Prostate gland (tissue), 2 donors: ENCODE results near the gene SHC3. TPM values are rescaled to one million over a fixed set of nuclear protein-coding genes. Genes with fewer than 3 reads are reported as not detected.

Experiments used
- DNase-seq: peaks from one replicate; pipeline ENCODE4 v3.0.0-alpha.2; 2019; ENCODE audit warnings: low spot score
- H3K27ac ChIP-seq, 2 donors: fragments of 200-600 bp; sonication (generic); 2 replicates each; pipeline ENCODE4 v1.5.1; 2017 to 2019
- H3K27me3 ChIP-seq: fragments of 200-600 bp; sonication (generic); replicated peaks from 2 replicates; pipeline ENCODE4 v1.5.1; 2019; ENCODE audit not compliant: insufficient read depth
- H3K36me3 ChIP-seq, 2 donors: fragments of 200-600 bp; sonication (generic); 1 replicate in 1 of 2; 2 replicates in 1 of 2; pipeline versions ENCODE4 v1.5.1 to v1.8.1; 2017 to 2019
- H3K4me1 ChIP-seq: fragments of 200-600 bp; sonication (generic); replicated peaks from 2 replicates; pipeline ENCODE4 v1.5.1; 2019
- H3K4me3 ChIP-seq, 2 donors: fragments of 200-600 bp; sonication (generic); 2 replicates each; pipeline ENCODE4 v1.5.1; 2017 to 2019
- H3K9me3 ChIP-seq: fragments of 200-600 bp; sonication (generic); 2 replicates; pipeline ENCODE4 v1.5.1; 2017
- CTCF ChIP-seq, 4 experiments: fragments of 200-600 bp in 2 of 4; fragments of 450-650 bp in 2 of 4; sonication (generic) in 2 of 4; IDR thresholded peaks; 1 replicate in 3 of 4; 2 replicates in 1 of 4; pipeline ENCODE4 v1.5.1; 2016 to 2019; ENCODE audit warnings: antibody characterized with exemption in 4 of 4, mild to moderate bottlenecking in 2 of 4, moderate library complexity in 2 of 4
- POLR2A ChIP-seq: fragments of 450-650 bp; IDR thresholded peaks from one replicate; pipeline ENCODE4 v1.6.1; 2016; ENCODE audit warnings: antibody characterized with exemption, mild to moderate bottlenecking
- POLR2AphosphoS5 ChIP-seq: sonication (generic); formaldehyde crosslinking; IDR thresholded peaks from one replicate; pipeline ENCODE4 v1.6.1; 2017; ENCODE audit warnings: antibody characterized with exemption
- WGBS: methylation state at CpG from one replicate; pipeline ENCODE4 v1.1.5; 2018; 5-methylcytosine and 5-hydroxymethylcytosine counted together
- intact Hi-C: fragments of 100-400 bp; cut with DNase I; formaldehyde crosslinking; loops from one replicate; pipeline ENCODE4 v1.14.2; 2022
- total RNA-seq, 2 donors: library from RNA; depleted of rRNA; stranded (reverse); fragments of >200 nt; gene quantifications; one replicate each; pipeline ENCODE4 v1.1.0, GENCODE V29; 2016

Gene SHC3
- total RNA-seq, 2 donors from 2014 or later, result 0.34 to 0.59 TPM

GRCh38 chr9:89195131-89195797 lies 16.6 kb upstream of the SHC3 start:
- no peak for DNase-seq
- Histone ChIP-seq H3K4me3 (no peak overlapping the region), H3K36me3 (no peaks in the 10 kb centered on the region), H3K27me3 (no peaks in the 10 kb centered on the region), H3K27ac (no peak overlapping the region), H3K4me1 (no peaks in the 10 kb centered on the region), H3K9me3 (no peaks in the 10 kb centered on the region)
- TF ChIP-seq CTCF (IDR thresholded peaks at IDR 0.05), result no peak
- TF ChIP-seq POLR2AphosphoS5, result no peak
- no peak for TF ChIP-seq POLR2A
- 78% methylated on average over 5 of the region's 5 CpGs for WGBS
- intact Hi-C loops, result no loop called here

DNA sequence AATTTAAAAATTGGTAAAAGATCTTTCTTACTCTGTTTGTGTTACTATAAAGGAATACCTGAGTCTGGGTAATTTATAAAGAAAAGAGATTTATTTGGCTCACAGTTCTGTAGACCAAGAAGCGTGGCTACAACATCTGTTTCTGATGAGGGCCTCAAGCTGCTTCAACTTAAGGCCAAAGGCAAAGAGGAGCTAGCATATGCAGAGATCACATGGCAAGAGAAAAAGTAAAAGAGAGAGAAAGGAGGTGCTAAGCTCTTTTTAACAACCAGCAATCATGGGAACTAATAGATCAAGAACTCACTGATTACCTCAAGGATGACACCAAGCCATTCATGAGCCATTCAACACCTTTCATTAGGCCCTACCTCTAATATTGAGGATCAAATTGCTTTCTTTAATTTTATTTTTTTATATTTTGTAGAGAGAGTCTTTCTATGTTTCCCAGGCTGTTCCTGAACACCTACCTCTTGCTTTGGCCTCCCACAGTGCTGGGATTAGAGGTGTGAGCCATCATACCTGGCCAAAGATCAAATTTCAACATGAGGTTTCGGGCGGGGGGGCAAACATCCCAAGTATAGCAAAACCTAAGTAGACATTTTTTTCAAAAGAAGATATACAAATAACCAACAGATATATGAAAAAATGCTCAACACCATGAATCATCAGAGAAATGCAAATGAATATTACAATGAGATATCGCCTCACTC lies 16.0 kb upstream of the SHC3 start:
- intact Hi-C loops, result no loop called here
- Histone ChIP-seq H3K36me3 (no peaks in the 10 kb centered on the region), H3K27me3 (no peaks in the 10 kb centered on the region), H3K9me3 (no peaks in the 10 kb centered on the region), H3K4me3 (no peak overlapping the region), H3K27ac (no peak overlapping the region), H3K4me1 (no peaks in the 10 kb centered on the region)
- 80% methylated on average over 4 of the region's 4 CpGs for WGBS
- no peak for DNase-seq
- no peak for TF ChIP-seq POLR2AphosphoS5
- TF ChIP-seq POLR2A, result no peak
- no peak for TF ChIP-seq CTCF (IDR thresholded peaks at IDR 0.05)

DNA sequence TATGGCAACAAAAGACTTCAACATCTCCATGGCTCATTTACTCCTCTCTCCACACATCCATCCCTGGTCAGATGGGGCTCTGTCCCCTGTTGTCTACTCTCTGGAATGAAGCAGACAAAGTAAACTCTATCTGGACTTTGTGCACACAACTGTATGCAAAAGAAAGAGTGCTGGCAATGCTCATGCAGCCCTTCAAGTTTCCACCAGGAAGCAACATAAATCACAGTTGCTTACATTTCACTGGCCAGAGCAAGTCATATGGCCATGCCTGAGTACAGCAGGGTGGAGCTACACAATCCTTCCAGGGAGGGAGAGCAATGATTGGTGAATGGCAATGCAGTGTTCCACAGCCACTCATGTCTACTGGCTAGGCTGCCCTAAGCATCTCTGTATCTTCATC lies 12.4 kb upstream of the SHC3 start:
- intact Hi-C loops, result no loop called here
- Histone ChIP-seq H3K27me3 (no peaks in the 10 kb centered on the region), H3K4me1 (no peaks in the 10 kb centered on the region), H3K27ac (no peak overlapping the region), H3K9me3 (no peaks in the 10 kb centered on the region), H3K36me3 (no peaks in the 10 kb centered on the region), H3K4me3 (no peak overlapping the region)
- DNase-seq, result no peak
- TF ChIP-seq POLR2A, result no peak
- no peak for TF ChIP-seq CTCF (IDR thresholded peaks at IDR 0.05)
- TF ChIP-seq POLR2AphosphoS5, result no peak

GRCh38 chr9:89189215-89189614 lies 10.6 kb upstream of the SHC3 start:
- H3K27ac ChIP-seq, result no peak overlapping the region
- no peaks in the 10 kb centered on the region for H3K36me3 ChIP-seq
- no peak for TF ChIP-seq POLR2AphosphoS5
- no peak overlapping the region for H3K4me3 ChIP-seq
- intact Hi-C loops, result no loop called here
- no peak for DNase-seq
- no peaks in the 10 kb centered on the region for H3K27me3 ChIP-seq
- no peaks in the 10 kb centered on the region for H3K9me3 ChIP-seq
- no peaks in the 10 kb centered on the region for H3K4me1 ChIP-seq
- WGBS, result 58% methylated on average over 2 of the region's 2 CpGs

DNA sequence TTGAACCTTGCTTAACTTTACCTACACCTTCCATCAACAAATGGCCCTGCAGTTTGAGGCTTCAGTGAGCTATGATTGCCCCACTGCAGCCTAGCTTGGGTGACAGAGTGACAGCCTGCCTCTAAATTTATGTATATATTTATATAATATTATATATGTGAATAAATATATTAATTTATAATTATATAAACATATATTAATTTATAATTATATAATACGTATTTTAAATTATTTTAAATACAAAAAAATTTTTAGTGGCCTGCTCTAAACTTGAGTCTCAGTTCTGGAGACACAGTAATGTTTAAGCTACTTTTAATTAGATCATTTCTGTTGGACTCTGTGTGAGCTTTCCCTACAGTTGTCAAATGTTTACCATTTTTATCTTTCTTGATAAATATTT lies 9.3 kb upstream of the SHC3 start:
- intact Hi-C loops, result no loop called here
- no peak for TF ChIP-seq CTCF (IDR thresholded peaks at IDR 0.05)
- no peak for TF ChIP-seq POLR2AphosphoS5
- TF ChIP-seq POLR2A, result no peak
- Histone ChIP-seq H3K36me3 (no peaks in the 10 kb centered on the region), H3K4me3 (no peak overlapping the region), H3K9me3 (no peaks in the 10 kb centered on the region), H3K27me3 (no peaks in the 10 kb centered on the region), H3K4me1 (no peaks in the 10 kb centered on the region), H3K27ac (no peak overlapping the region)
- 83% methylated on average over 1 of the region's 1 CpG for WGBS
- DNase-seq, result no peak
